Neural crest cell (in vitro differentiated cells): ENCODE measurements around the gene RAP2B. TPM values are rescaled to one million over a fixed set of nuclear protein-coding genes. Genes with fewer than 3 reads are reported as not detected.

ENCODE experiments used
- DNase-seq: peaks from one replicate; pipeline ENCODE4 v3.0.0; 2021; ENCODE audit warnings: low read depth, mixed read lengths, low spot score
- H3K27ac Mint-ChIP-seq: one replicate; pipeline ENCODE4 v1.8.0; 2021; ENCODE audit warnings: mild to moderate bottlenecking, mixed read lengths; ENCODE audit not compliant: unreplicated experiment
- H3K27me3 Mint-ChIP-seq: 2 replicates; pipeline ENCODE4 v1.8.0; 2021; ENCODE audit warnings: low read depth, mild to moderate bottlenecking, mixed read lengths
- H3K36me3 Mint-ChIP-seq: 2 replicates; pipeline ENCODE4 v1.8.0; 2021; ENCODE audit warnings: low read depth, mild to moderate bottlenecking, mixed read lengths
- H3K4me1 Mint-ChIP-seq: 2 replicates; pipeline ENCODE4 v1.8.0; 2021; ENCODE audit warnings: mixed read lengths
- H3K4me3 Mint-ChIP-seq: one replicate; pipeline ENCODE4 v1.8.0; 2021; ENCODE audit warnings: mild to moderate bottlenecking, mixed read lengths
- H3K9me3 Mint-ChIP-seq: 2 replicates; pipeline ENCODE4 v1.8.0; 2021; ENCODE audit warnings: mixed read lengths
- CTCF ChIP-seq: fragments of 200-600 bp; sonication (generic); conservative IDR thresholded peaks from 2 replicates; pipeline ENCODE4 v1.5.0; 2021; ENCODE audit warnings: antibody characterized with exemption, mild to moderate bottlenecking
- total RNA-seq: library from RNA; stranded (reverse); gene quantifications from 2 replicates; pipeline ENCODE4 v1.2.1, GENCODE V29; 2021

Gene RAP2B
- total RNA-seq, 1 donor from 2014 or later = 14.4 TPM

- no peaks in the 10 kb centered on the region for H3K4me1 Mint-ChIP-seq
- DNase-seq = no peak
Observed at GRCh38 chr3:153173758-153174516, 11.9 kb downstream of the RAP2B start.

GRCh38 chr3:153176197-153176596, 14.2 kb downstream of the RAP2B start:
- H3K36me3 Mint-ChIP-seq = no peaks in the 10 kb centered on the region
- no peak overlapping the region for H3K4me3 Mint-ChIP-seq
- H3K27me3 Mint-ChIP-seq = no peaks in the 10 kb centered on the region
- H3K27ac Mint-ChIP-seq = no peak overlapping the region
- no peak for DNase-seq
- no peak for TF ChIP-seq CTCF
- no peaks in the 10 kb centered on the region for H3K4me1 Mint-ChIP-seq
- no peaks in the 10 kb centered on the region for H3K9me3 Mint-ChIP-seq

More at GRCh38 chr3:153173758-153174516, 11.9 kb downstream of the RAP2B start:
- H3K27me3 Mint-ChIP-seq = no peaks in the 10 kb centered on the region
- no peaks in the 10 kb centered on the region for H3K9me3 Mint-ChIP-seq
- TF ChIP-seq CTCF = no peak
- no peaks in the 10 kb centered on the region for H3K36me3 Mint-ChIP-seq
- no peak overlapping the region for H3K27ac Mint-ChIP-seq
- no peak overlapping the region for H3K4me3 Mint-ChIP-seq

GRCh38 chr3:153180860-153181372, 18.9 kb downstream of the RAP2B start:
- Mint-ChIP-seq H3K4me3 (no peak overlapping the region), H3K9me3 (no peaks in the 10 kb centered on the region), H3K27ac (no peak overlapping the region), H3K36me3 (no peaks in the 10 kb centered on the region), H3K27me3 (no peaks in the 10 kb centered on the region), H3K4me1 (no peaks in the 10 kb centered on the region)
- TF ChIP-seq CTCF = no peak
- DNase-seq = no peak

GRCh38 chr3:153182501-153183293, 20.7 kb downstream of the RAP2B start:
- H3K4me1 Mint-ChIP-seq = no peaks in the 10 kb centered on the region
- H3K9me3 Mint-ChIP-seq = no peaks in the 10 kb centered on the region
- no peak for TF ChIP-seq CTCF
- no peaks in the 10 kb centered on the region for H3K27me3 Mint-ChIP-seq
- no peak overlapping the region for H3K27ac Mint-ChIP-seq
- DNase-seq = no peak
- H3K36me3 Mint-ChIP-seq = no peaks in the 10 kb centered on the region
- no peak overlapping the region for H3K4me3 Mint-ChIP-seq

- Mint-ChIP-seq H3K36me3 (no peaks in the 10 kb centered on the region), H3K4me1 (no peaks in the 10 kb centered on the region), H3K4me3 (no peak overlapping the region), H3K27ac (no peak overlapping the region), H3K27me3 (no peaks in the 10 kb centered on the region), H3K9me3 (no peaks in the 10 kb centered on the region)
- TF ChIP-seq CTCF = no peak
- DNase-seq = no peak
Observed at GRCh38 chr3:153190923-153191322, 28.9 kb downstream of the RAP2B start.
